Trophoblast cell (in vitro differentiated cells and primary cell): ENCODE results near the gene SYCN.

Source experiments
- DNase-seq, 2 donors: peaks; one replicate each; pipeline ENCODE4 v3.0.0-alpha.2; 2016
- H2AFZ ChIP-seq: 2 replicates; pipeline ENCODE4 v1.6.1; 2013; ENCODE audit warnings: low read length, moderate library complexity, mild to moderate bottlenecking; ENCODE audit not compliant: insufficient read depth, poor library complexity
- H2AK5ac ChIP-seq: 2 replicates; pipeline ENCODE4 v1.6.1; 2013; ENCODE audit warnings: mild to moderate bottlenecking, low read length
- H2BK120ac ChIP-seq: 2 replicates; pipeline ENCODE4 v1.6.1; 2013; ENCODE audit warnings: low read length, mild to moderate bottlenecking, moderate library complexity; ENCODE audit not compliant: insufficient read depth, poor library complexity
- H2BK12ac ChIP-seq: 2 replicates; pipeline ENCODE4 v1.6.1; 2013; ENCODE audit warnings: mild to moderate bottlenecking, low read length, moderate library complexity
- H2BK5ac ChIP-seq: 2 replicates; pipeline ENCODE4 v1.6.1; 2013; ENCODE audit warnings: low read length, low read depth, moderate library complexity, mild to moderate bottlenecking; ENCODE audit not compliant: poor library complexity
- H3K14ac ChIP-seq: 2 replicates; pipeline ENCODE4 v1.6.1; 2013; ENCODE audit warnings: mild to moderate bottlenecking, low read length
- H3K18ac ChIP-seq: 2 replicates; pipeline ENCODE4 v1.6.1; 2013; ENCODE audit warnings: mild to moderate bottlenecking, low read length
- H3K23ac ChIP-seq: 2 replicates; pipeline ENCODE4 v1.6.1; 2013; ENCODE audit warnings: low read length
- H3K27ac ChIP-seq: 2 replicates; pipeline ENCODE4 v1.5.1; 2013; ENCODE audit warnings: low read depth, mild to moderate bottlenecking, inconsistent platforms, low read length, moderate library complexity
- H3K27me3 ChIP-seq: 2 replicates; pipeline ENCODE4 v1.6.1; 2013; ENCODE audit warnings: inconsistent platforms, mild to moderate bottlenecking, low read length, moderate library complexity; ENCODE audit not compliant: insufficient read depth
- H3K36me3 ChIP-seq, 2 experiments: 1 replicate in 1 of 2; 2 replicates in 1 of 2; pipeline ENCODE4 v1.6.1; 2013; ENCODE audit warnings: low read length in 2 of 2, mild to moderate bottlenecking in 2 of 2, moderate library complexity in 1 of 2; ENCODE audit not compliant: insufficient read depth in 2 of 2, control insufficient read depth in 1 of 2
- H3K4ac ChIP-seq: 2 replicates; pipeline ENCODE4 v1.6.1; 2013; ENCODE audit warnings: low read depth, mild to moderate bottlenecking, low read length, moderate library complexity
- H3K4me1 ChIP-seq, 2 experiments: 1 replicate in 1 of 2; 2 replicates in 1 of 2; pipeline ENCODE4 v1.6.1; 2013; ENCODE audit warnings: low read length in 2 of 2, mild to moderate bottlenecking in 2 of 2, moderate library complexity in 1 of 2; ENCODE audit not compliant: insufficient read depth in 2 of 2, control insufficient read depth in 1 of 2
- H3K4me2 ChIP-seq: 2 replicates; pipeline ENCODE4 v1.6.1; 2013; ENCODE audit warnings: inconsistent platforms, mild to moderate bottlenecking, low read length, moderate library complexity
- H3K4me3 ChIP-seq: 2 replicates; pipeline ENCODE4 v1.5.1; 2013; ENCODE audit warnings: mild to moderate bottlenecking, low read depth, low read length, inconsistent platforms
- H3K79me1 ChIP-seq: one replicate; pipeline ENCODE4 v1.6.1; 2013; ENCODE audit warnings: low read length
- H3K79me2 ChIP-seq: 2 replicates; pipeline ENCODE4 v1.6.1; 2013; ENCODE audit warnings: low read length, mild to moderate bottlenecking; ENCODE audit not compliant: control insufficient read depth, insufficient read depth, poor library complexity
- H3K9ac ChIP-seq: 2 replicates; pipeline ENCODE4 v1.6.1; 2013; ENCODE audit warnings: mild to moderate bottlenecking, low read length
- H3K9me3 ChIP-seq: 2 replicates; pipeline ENCODE4 v1.6.1; 2013; ENCODE audit warnings: low read depth, mild to moderate bottlenecking, control low read depth, inconsistent platforms, low read length; ENCODE audit not compliant: insufficient read depth
- H4K12ac ChIP-seq: 2 replicates; pipeline ENCODE4 v1.6.1; 2013; ENCODE audit warnings: low read depth, mild to moderate bottlenecking, low read length, moderate library complexity
- H4K8ac ChIP-seq: 2 replicates; pipeline ENCODE4 v1.6.1; 2013; ENCODE audit warnings: low read depth, mild to moderate bottlenecking, low read length, moderate library complexity
- H4K91ac ChIP-seq: one replicate; pipeline ENCODE4 v1.6.1; 2013; ENCODE audit warnings: low read depth, mild to moderate bottlenecking, low read length, moderate library complexity
- WGBS: extraction: QIAGEN DNeasy Blood & Tissue Kit; methylation state at CpG from one replicate; pipeline ENCODE4 v1.1.7; 2013; ENCODE audit warnings: missing lambda C conversion rate; ENCODE audit not compliant: insufficient read length, insufficient coverage; ENCODE audit errors: extremely low coverage; 5-methylcytosine and 5-hydroxymethylcytosine counted together

Gene SYCN

DNA sequence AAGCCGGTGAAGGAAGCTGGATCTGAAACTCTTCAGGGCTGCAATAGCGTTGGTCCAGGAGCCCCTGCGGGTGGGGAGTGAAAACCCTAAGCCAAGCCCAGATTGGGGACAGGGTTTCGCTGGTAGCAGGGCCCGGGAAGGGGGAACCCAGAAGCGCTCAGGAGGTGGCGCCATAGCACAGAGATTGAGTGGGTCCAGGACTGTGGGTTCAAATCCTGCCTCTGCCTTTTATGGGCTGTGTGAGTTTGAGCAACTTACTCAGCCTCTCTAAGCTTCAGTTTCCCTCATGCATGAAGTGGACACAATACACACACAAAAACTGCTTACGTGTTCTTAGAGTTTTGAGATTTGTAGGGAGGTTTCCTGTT lies 8.3 kb upstream of the SYCN start:
- no peak overlapping the region for H3K9ac ChIP-seq
- no peak overlapping the region for H3K4me3 ChIP-seq
- no peak overlapping the region for H3K4ac ChIP-seq
- peak; percentile 11 to 36 for DNase-seq
- no CpG with 5 or more reads among the region's 8 CpGs for WGBS
- H3K23ac ChIP-seq: no peak overlapping the region
- peaks cover 5% of the 10 kb centered on the region for H3K9me3 ChIP-seq
- no peak overlapping the region for H4K91ac ChIP-seq
- no peak overlapping the region for H2BK5ac ChIP-seq
- no peak overlapping the region for H2BK12ac ChIP-seq
- no peak overlapping the region for H3K18ac ChIP-seq
- H3K4me2 ChIP-seq: no peak overlapping the region
- no peaks in the 10 kb centered on the region for H3K27me3 ChIP-seq
- no peaks in the 10 kb centered on the region for H3K79me1 ChIP-seq
- H3K14ac ChIP-seq: no peak overlapping the region
- no peak overlapping the region for H3K27ac ChIP-seq
- H2AFZ ChIP-seq: no peak overlapping the region
- H4K8ac ChIP-seq: no peak overlapping the region
- H3K4me1 ChIP-seq: no peaks in the 10 kb centered on the region
- no peaks in the 10 kb centered on the region for H3K79me2 ChIP-seq
- H2BK120ac ChIP-seq: no peak overlapping the region
- no peak overlapping the region for H4K12ac ChIP-seq
- no peaks in the 10 kb centered on the region for H3K36me3 ChIP-seq
- H2AK5ac ChIP-seq: no peak overlapping the region

DNA sequence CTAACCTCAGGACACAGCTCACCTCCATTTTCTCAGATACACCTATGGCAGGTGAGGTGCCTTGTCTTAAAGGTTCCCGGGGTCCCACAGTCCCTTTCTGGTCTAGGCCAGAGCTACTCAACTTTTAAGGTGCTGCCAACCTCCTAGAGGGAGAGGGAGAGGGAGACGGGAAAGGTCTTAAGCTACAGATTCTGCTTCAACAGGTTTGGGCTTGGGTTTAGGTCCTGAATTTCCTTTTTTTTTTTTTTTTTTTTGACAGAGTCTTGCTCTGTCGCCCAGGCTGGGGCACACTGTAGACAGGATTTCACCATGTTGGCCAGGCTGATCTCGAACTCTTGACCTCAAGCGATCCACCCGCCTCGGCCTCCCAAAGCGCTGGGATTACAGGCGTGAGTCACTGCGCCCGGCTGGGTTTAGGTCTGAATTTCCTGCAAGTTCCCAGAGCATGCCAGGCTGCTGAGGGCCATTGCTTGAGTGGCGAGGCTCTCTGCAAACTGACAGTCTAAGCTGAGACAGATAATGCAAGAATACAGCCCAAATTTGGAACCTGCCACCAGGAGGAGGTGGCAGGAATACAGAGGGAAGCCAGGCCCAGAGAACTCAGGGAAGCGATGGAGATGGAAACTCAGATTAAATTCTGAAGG lies 7.8 kb upstream of the SYCN start:
- no peak overlapping the region for H3K27ac ChIP-seq
- H3K14ac ChIP-seq: no peak overlapping the region
- H2BK5ac ChIP-seq: no peak overlapping the region
- H3K36me3 ChIP-seq: no peaks in the 10 kb centered on the region
- H3K18ac ChIP-seq: no peak overlapping the region
- no peak overlapping the region for H3K4ac ChIP-seq
- H3K4me2 ChIP-seq: no peak overlapping the region
- no peak overlapping the region for H2BK120ac ChIP-seq
- DNase-seq: no peak
- no peak overlapping the region for H4K8ac ChIP-seq
- H2BK12ac ChIP-seq: no peak overlapping the region
- peaks cover 3% of the 10 kb centered on the region for H3K9me3 ChIP-seq
- H4K91ac ChIP-seq: no peak overlapping the region
- no peak overlapping the region for H3K4me3 ChIP-seq
- no peaks in the 10 kb centered on the region for H3K27me3 ChIP-seq
- no peak overlapping the region for H3K23ac ChIP-seq
- no CpG with 5 or more reads among the region's 13 CpGs for WGBS
- no peak overlapping the region for H3K9ac ChIP-seq
- no peaks in the 10 kb centered on the region for H3K79me1 ChIP-seq
- H4K12ac ChIP-seq: no peak overlapping the region
- no peaks in the 10 kb centered on the region for H3K79me2 ChIP-seq
- H2AFZ ChIP-seq: no peak overlapping the region
- no peaks in the 10 kb centered on the region for H3K4me1 ChIP-seq
- H2AK5ac ChIP-seq: no peak overlapping the region

DNA sequence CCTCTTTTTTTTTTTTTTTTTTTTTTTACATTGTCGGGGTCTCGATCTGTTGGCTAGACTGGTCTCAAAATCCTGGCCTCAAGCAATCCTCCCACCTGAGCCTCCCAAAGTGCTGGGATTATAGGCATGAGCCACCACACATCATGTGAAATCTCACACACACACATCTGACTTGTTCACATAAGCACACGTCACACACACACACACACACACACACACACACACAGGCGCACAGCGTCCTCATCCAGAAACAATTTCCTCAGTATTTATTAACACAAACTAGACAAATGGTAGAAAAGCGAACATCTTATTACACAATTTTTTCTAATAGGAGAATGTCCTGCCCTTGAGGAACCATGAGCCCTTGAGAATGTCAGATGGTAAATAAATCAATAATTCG lies 5.1 kb upstream of the SYCN start:
- no peaks in the 10 kb centered on the region for H3K79me1 ChIP-seq
- no peak overlapping the region for H4K12ac ChIP-seq
- no peak overlapping the region for H4K91ac ChIP-seq
- no peak overlapping the region for H2BK5ac ChIP-seq
- no peaks in the 10 kb centered on the region for H3K79me2 ChIP-seq
- H2BK12ac ChIP-seq: no peak overlapping the region
- H2AK5ac ChIP-seq: no peak overlapping the region
- H3K27ac ChIP-seq: no peak overlapping the region
- no peak overlapping the region for H2BK120ac ChIP-seq
- H3K9ac ChIP-seq: no peak overlapping the region
- no peak overlapping the region for H3K18ac ChIP-seq
- peaks cover 3% of the 10 kb centered on the region for H3K9me3 ChIP-seq
- no peaks in the 10 kb centered on the region for H3K27me3 ChIP-seq
- H3K4me3 ChIP-seq: no peak overlapping the region
- DNase-seq: no peak
- H3K4me1 ChIP-seq: no peaks in the 10 kb centered on the region
- H3K36me3 ChIP-seq: no peaks in the 10 kb centered on the region
- H2AFZ ChIP-seq: no peak overlapping the region
- WGBS: no CpG with 5 or more reads among the region's 7 CpGs
- no peak overlapping the region for H3K4me2 ChIP-seq
- no peak overlapping the region for H3K4ac ChIP-seq
- H3K23ac ChIP-seq: no peak overlapping the region
- H3K14ac ChIP-seq: no peak overlapping the region
- no peak overlapping the region for H4K8ac ChIP-seq

DNA sequence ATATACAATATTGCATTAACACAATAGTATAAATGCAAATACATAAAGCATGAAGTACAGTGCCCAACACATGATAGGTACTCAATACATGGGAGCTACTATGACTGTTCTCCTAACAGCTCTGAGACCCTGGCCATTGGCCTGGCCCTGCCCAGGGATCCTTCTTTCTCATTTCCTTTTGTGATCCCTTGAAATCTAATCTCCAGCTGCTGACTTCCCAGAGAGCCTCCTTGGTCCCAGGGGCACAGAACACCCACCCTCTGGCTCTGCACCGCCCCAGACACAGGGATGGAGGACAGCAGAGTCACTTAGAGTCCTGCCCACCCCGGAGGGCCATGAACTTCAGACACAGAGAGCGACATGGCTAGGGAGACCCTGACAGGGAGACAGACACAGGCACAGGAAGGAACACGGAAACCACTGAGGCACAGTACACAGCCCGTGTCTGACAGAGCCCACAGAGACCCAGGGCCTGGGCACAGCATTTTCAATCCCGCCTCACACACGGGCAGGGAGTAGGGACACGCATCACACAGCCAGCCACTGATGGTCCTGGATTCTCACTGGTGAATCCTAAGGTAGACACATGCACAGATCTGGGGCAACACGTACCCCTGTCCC lies 4.2 kb upstream of the SYCN start:
- Histone ChIP-seq H3K9me3 (peaks cover 6% of the 10 kb centered on the region), H3K4me2 (no peak overlapping the region), H3K4ac (no peak overlapping the region), H3K27ac (no peak overlapping the region), H2BK12ac (no peak overlapping the region), H3K4me1 (no peaks in the 10 kb centered on the region), H3K79me1 (no peaks in the 10 kb centered on the region), H2BK120ac (no peak overlapping the region), H2BK5ac (no peak overlapping the region), H2AFZ (no peak overlapping the region), H2AK5ac (no peak overlapping the region), H3K23ac (peak overlapping the region; percentile 82), H3K27me3 (no peaks in the 10 kb centered on the region), H4K91ac (no peak overlapping the region), H4K12ac (no peak overlapping the region), H3K9ac (peak overlapping the region; percentile 67), H3K4me3 (no peak overlapping the region), H3K14ac (no peak overlapping the region), H3K36me3 (no peaks in the 10 kb centered on the region), H3K18ac (no peak overlapping the region), H4K8ac (no peak overlapping the region), H3K79me2 (no peaks in the 10 kb centered on the region)
- DNase-seq: no peak
- no CpG with 5 or more reads among the region's 9 CpGs for WGBS
